GM18861 (cell line): ENCODE measurements around the gene SCRN1.

Source experiments
- ATAC-seq: cut with Tn5 transposase; IDR thresholded peaks from one replicate; pipeline ENCODE4 v1.9.1; 2021; ENCODE audit not compliant: unreplicated experiment

Gene SCRN1

GRCh38 chr7:30010021-30010420 lies 20.4 kb upstream of the SCRN1 start:
- ATAC-seq, result no peak

- no peak for ATAC-seq
Measured at GRCh38 chr7:30005464-30005863, 15.9 kb upstream of the SCRN1 start.

DNA sequence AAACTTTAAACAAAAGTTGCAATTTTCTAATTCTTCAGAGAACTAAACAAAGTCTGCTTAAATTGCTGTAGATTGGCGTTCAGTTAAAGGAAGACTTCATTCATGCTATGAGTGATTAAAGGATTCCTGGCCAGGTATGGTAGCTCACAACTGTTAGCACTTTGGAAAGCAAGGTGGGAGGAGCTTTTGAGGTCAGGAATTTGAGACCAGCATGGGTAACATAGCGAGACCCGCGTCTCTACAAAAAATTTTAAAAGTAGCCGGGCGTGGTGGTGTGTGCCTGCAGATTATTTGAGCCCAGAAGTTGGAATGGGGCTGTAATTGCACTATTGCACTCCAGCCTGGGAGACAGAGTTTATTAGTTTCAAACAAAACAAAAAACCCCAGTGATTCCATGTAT lies 13.5 kb upstream of the SCRN1 start:
- ATAC-seq, result no peak

DNA sequence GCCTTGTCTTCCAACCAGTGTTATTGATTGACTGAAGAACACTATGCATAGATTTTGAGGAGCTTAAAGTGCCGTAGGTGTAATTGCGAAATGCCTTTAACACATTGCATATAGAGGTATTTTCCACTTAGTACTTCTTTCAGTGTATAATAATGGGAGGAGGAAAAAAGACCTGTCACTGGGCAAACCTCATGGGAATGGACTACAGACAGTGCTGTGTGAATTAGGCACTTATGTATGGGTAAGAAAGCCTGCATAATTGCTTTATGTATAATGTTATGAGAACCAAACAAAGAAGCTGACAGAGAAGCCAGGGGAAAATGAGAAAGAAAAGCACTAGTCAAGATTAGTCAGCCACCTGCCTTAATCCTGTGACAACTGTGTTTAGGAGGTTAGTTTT lies 12.4 kb upstream of the SCRN1 start:
- no peak for ATAC-seq

DNA sequence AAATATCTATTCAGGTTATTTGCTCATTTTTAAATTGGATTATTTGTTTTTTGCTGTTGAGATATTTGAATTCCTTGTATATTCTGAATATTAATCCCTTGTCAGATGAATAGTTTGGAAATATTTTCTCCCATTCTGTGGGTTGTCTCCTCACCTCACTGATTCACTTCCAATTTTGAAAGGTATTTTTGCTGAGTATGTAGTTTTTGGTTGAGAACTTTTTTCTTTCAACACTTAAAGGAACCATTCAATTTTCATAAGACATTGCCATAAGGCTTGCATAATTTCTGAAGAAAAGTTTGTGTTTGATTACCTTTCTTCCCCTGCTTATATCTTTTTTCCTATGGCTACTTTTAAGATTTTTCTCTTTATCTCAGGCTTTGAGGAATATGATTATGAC lies 8.9 kb upstream of the SCRN1 start:
- no peak for ATAC-seq

GRCh38 chr7:29996321-29996720 lies 6.7 kb upstream of the SCRN1 start:
- no peak for ATAC-seq

DNA sequence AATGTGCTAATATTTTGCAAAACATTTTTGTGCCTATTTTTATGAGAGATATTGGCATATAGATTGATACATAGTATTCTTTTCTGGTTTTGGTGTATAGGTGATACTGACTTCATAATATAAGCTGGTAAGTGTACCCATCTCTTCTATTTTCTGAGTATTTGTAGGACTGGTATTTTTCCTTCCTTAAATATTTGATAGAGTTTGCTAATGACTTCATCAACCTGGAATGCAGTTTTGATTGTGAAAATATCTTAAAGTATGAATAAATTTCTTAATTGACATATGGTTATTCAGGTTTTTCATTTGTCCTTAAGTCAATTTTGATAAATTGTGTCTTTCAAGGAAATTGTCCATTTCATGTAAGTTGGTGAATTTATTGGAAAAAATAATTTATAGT lies 6.1 kb upstream of the SCRN1 start:
- ATAC-seq, result no peak

GRCh38 chr7:29993140-29993539 lies 3.5 kb upstream of the SCRN1 start:
- ATAC-seq, result no peak

GRCh38 chr7:29991937-29992336 lies 2.3 kb upstream of the SCRN1 start:
- no peak for ATAC-seq

GRCh38 chr7:29990931-29991330 lies 1.3 kb upstream of the SCRN1 start:
- no peak for ATAC-seq

DNA sequence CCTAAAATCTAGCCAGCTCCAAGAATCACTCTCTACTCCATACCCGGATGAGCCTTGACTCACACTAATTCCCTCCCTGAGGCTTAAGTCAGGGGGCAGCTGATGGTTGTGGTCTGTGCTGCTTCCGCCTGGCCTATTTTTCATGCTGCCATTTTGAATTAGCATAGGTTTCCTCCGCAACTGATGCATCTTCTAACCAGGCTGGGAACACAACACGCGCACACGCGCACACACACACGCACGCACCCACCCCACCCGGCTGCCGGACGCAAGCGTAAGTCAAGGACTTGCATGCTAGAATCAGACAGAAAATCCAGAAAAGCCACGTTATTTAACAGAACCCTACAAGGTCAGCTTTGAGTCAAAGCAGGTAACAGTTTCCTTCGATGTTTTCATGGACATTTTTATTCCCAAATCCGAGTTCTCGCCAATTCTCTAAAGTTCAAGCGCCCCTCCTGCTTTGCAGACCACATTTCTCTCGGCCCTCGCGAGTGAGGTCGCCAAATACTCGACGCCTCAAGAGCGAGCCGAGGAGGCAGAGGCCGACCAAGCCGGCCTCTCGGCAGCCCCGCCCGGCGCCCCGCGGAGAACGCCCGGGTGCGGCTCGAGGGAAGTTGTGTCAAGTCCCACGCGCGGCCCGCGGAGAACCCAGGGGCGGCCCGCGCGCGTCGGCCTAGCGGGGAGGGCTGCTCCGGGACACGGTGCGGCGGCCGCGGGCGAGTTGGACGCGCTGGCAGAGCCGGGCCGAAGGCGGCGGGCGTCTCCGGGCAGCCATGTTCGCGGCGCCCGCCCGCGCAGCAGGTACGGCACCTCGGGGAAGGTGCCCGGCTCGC lies 961 bp downstream of the SCRN1 start:
- ATAC-seq, result no peak

GRCh38 chr7:29987811-29988317 lies 1.7 kb downstream of the SCRN1 start:
- ATAC-seq, result no peak

- ATAC-seq, result peak; percentile 27
Measured at GRCh38 chr7:29987083-29987482, 2.5 kb downstream of the SCRN1 start.

GRCh38 chr7:29980151-29980550 lies 9.4 kb downstream of the SCRN1 start:
- ATAC-seq, result no peak

- ATAC-seq, result no peak
Measured at GRCh38 chr7:29977886-29978651, 11.5 kb downstream of the SCRN1 start.

DNA sequence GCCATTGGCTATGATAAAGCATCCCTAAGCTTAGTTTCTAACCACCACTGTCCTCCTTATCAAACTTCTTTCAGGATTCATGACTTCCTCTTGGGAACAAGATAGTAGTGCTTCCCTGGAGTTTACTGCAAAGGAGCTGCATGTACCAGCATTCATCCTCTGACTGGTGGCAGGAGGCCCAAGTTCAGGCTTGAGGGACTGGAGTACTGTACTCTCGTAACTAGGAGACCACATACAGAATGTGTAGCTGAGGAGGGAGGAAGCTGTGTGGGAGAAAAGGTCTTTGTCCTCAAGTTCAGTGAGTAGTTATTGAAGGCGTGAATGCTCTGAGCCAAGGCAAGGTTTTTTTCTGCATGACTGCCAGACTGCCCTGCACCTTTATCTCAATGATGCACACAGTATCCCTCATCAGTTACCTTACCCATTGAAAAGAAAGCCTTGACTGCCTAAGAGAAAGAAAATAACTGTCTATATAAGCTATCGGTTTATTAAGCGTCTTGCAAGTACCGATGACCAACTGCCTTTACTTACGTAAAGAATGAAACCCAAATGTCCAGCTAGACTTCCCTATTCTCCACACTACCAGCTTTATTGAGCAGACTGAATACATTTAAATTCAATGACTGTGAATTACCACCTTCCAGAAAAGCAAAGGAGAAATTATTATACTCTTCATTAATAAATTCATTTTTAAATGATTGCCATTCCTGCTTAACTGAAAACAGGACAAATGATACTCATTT lies 12.8 kb downstream of the SCRN1 start:
- no peak for ATAC-seq

GRCh38 chr7:29976266-29976665 lies 13.3 kb downstream of the SCRN1 start:
- ATAC-seq, result no peak

- ATAC-seq, result no peak
Measured at GRCh38 chr7:29975561-29975960, 14.0 kb downstream of the SCRN1 start.

GRCh38 chr7:29974286-29974685 lies 15.3 kb downstream of the SCRN1 start:
- no peak for ATAC-seq

- no peak for ATAC-seq
Measured at GRCh38 chr7:29972315-29972669, 17.3 kb downstream of the SCRN1 start.

DNA sequence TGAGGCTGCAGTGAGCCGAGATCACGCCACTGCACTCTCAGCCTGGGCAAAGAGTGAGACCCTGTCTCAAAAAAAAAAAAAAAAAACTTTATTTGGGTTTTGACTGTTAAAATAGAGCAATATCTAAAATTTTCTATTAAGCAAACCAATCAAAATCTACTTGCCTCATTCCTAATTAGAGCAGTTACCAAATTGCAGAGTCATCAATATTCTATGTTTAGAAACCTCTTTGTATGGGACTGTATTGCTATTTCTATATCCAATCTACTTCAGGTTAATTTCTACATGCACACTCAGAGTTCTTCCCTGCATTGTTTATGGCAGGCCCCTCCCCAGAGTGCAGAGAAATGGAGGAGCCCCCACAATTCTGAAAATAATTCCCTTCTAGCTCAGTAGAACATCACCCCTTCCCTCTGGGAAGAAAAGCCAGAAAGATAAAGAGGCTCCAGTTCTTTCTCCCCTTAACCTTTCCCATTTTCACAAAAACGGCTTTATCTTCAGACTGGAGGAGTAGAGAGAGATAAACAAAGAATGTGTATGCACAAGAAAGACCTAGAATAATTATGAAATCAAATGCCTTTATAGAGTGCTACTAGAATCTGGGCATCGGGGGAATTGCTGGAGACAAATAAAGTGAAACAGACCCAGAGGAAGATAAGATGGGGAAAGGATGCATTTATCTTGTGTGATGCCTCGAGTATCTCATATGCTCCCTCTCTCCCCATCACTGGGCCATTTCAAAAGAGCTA lies 17.9 kb downstream of the SCRN1 start:
- no peak for ATAC-seq
